HG03521 (cell line): Measurements from ENCODE around the gene TRAF3IP3.

Experiments used
- ATAC-seq: cut with Tn5 transposase; IDR thresholded peaks from one replicate; pipeline ENCODE4 v1.9.1; 2021; ENCODE audit warnings: mild to moderate bottlenecking, moderate library complexity; ENCODE audit not compliant: unreplicated experiment

Gene TRAF3IP3, protein sequence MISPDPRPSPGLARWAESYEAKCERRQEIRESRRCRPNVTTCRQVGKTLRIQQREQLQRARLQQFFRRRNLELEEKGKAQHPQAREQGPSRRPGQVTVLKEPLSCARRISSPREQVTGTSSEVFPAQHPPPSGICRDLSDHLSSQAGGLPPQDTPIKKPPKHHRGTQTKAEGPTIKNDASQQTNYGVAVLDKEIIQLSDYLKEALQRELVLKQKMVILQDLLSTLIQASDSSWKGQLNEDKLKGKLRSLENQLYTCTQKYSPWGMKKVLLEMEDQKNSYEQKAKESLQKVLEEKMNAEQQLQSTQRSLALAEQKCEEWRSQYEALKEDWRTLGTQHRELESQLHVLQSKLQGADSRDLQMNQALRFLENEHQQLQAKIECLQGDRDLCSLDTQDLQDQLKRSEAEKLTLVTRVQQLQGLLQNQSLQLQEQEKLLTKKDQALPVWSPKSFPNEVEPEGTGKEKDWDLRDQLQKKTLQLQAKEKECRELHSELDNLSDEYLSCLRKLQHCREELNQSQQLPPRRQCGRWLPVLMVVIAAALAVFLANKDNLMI

GRCh38 chr1:209755926-209756614 lies at the start of gene TRAF3IP3:
Gene TRAF3IP3, plus strand, starts transcription at chr1:209756053. Its CDS starts 3,987 bp downstream, at chr1:209760040.
- ATAC-seq = peak; percentile 87

GRCh38 chr1:209706622-209707021 lies 49.2 kb upstream of the TRAF3IP3 start:
- no peak for ATAC-seq

DNA sequence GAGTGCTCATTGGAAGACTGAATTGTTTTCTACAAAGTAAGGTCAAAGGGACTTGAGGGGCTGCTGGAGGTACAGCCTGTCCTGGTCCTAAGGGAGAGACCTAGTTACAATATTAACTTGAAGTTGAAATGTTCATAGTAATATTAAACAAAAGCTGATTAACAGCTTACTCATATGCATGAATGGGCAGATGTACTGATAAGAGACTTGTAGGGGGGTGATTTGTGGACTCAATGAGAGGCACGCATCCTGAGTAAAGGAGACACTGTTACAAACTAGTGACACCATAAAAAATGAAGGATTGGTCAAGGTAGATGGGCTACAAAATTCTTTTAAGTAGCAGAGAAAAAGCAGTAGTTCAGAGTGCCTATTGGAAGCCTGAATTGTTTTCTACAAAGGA lies 48.5 kb upstream of the TRAF3IP3 start:
- no peak for ATAC-seq

GRCh38 chr1:209708297-209708696 lies 47.6 kb upstream of the TRAF3IP3 start:
- no peak for ATAC-seq

- no peak for ATAC-seq
These were observed 45.8 kb upstream of the TRAF3IP3 start for GRCh38 chr1:209710093-209710492.

DNA sequence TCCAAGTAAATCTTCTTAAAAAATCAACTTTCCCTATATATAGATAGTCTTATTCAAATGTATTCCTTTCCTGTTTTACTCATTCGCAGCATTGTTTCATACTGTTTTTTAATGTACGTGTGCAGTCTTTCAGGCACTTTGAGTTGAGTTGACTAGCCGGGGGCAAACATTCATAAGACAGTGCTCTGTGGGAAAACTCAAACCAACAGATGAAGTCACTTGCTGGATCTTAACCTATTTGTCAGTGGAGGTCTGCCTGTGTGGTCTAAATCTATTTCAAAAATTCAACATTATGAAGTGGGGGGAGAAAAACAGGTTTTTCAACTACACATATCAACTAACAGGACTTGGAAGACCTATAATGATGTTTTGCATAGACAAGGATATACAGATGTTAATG lies 45.0 kb upstream of the TRAF3IP3 start:
- ATAC-seq = no peak

DNA sequence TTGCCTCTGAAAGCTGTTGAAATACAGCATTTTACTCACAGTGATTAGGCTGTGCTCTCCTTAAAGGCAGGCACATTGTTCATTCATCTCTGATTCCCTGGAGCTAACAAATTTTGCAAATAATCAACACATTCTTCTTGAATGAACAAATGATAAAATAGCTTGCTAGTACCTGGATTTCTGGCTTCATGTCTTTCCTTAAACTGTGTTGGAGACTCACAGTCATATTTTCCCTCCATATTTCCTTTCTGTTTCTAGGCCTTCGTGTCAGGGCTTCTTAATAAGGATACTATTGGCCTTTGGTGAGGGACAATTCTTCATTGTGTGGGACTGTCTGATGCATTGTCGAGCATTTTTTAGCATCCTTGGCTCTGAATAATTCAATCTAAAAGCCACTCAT lies 41.5 kb upstream of the TRAF3IP3 start:
- ATAC-seq = no peak

GRCh38 chr1:209715314-209715713 lies 40.5 kb upstream of the TRAF3IP3 start:
- ATAC-seq = no peak

GRCh38 chr1:209717818-209718217 lies 38.0 kb upstream of the TRAF3IP3 start:
- ATAC-seq = no peak

- ATAC-seq = no peak
These were observed 35.5 kb upstream of the TRAF3IP3 start for GRCh38 chr1:209720326-209720725.

GRCh38 chr1:209720826-209721225 lies 35.0 kb upstream of the TRAF3IP3 start:
- no peak for ATAC-seq

DNA sequence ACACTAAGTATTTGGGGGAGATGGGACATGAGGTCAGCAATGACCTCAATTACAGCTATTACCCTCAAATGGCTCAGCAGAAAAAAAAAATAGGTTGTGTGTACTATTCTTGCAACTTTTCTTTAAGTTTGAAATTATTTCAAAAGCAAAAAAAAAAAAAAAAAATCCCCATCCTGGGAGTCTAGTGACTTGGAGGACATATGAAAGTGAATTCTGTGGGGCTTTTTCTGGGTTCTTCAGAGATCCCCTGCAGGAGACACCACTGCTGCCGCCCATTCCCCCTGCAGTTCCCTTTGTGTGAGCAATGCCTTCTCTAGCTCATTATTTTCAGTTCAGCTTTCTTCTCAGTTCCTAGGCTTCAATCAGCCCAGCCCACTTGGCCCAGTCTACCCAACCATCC lies 34.5 kb upstream of the TRAF3IP3 start:
- no peak for ATAC-seq

- no peak for ATAC-seq
These were observed 32.6 kb upstream of the TRAF3IP3 start for GRCh38 chr1:209723265-209723664.

GRCh38 chr1:209723756-209724693 lies 31.8 kb upstream of the TRAF3IP3 start:
- no peak for ATAC-seq

DNA sequence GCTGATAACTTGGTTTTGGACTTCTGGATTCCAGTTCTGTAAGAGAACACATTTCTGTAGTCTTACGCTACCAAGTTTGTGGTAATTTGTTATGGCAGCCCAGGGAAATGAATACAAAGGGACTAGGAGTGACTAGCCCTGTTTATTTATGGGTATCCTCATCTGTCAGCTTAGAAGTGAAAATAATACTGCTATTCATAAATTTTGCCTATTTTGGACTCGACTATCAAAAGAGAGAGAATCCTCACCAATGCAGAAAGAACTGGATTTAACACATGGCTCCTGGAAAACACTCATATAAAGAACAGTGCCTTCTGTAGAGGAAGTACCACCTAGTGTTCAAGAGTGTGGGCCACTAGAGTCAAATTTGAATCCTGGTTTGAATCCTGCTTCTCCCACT lies 28.6 kb upstream of the TRAF3IP3 start:
- ATAC-seq = no peak

- ATAC-seq = no peak
These were observed 28.1 kb upstream of the TRAF3IP3 start for GRCh38 chr1:209727785-209728184.

- ATAC-seq = no peak
These were observed 27.4 kb upstream of the TRAF3IP3 start for GRCh38 chr1:209728466-209728865.

DNA sequence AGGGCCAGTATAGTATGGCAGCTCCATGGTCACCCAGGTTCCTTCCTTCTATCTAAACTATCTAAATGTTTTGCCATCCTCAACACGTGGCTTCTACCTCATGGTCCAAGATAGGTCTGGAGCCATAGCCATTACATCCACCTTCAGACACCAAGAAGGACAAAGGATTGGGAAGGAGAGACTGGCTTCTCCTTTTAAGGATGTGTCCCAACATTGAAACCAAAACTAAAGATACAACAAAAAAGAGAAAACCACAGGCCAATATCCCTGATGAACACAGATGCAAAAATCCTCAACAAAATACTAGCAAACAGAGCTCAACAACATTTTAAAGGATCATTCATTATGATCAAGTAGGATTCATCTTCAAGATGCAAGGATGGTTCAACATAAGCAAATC lies 26.4 kb upstream of the TRAF3IP3 start:
- no peak for ATAC-seq

- ATAC-seq = no peak
These were observed 23.1 kb upstream of the TRAF3IP3 start for GRCh38 chr1:209732725-209733124.

GRCh38 chr1:209733409-209734192 lies 22.3 kb upstream of the TRAF3IP3 start:
- no peak for ATAC-seq
